Osteoblast (primary cell): ENCODE data around the gene PTPRE. TPM values are rescaled to one million over a fixed set of nuclear protein-coding genes. Genes with fewer than 3 reads are reported as not detected.

Experiments
- DNase-seq: peaks from one replicate; pipeline ENCODE4 v3.0.0; 2011; ENCODE audit warnings: low spot score, mixed read lengths; ENCODE audit not compliant: insufficient read length; ENCODE audit errors: missing footprints
- H2AFZ ChIP-seq: 2 replicates; pipeline ENCODE4 v1.6.0; 2011; ENCODE audit warnings: mild to moderate bottlenecking, low read length
- H3K27ac ChIP-seq: 2 replicates; pipeline ENCODE4 v1.5.1; 2011; ENCODE audit warnings: mild to moderate bottlenecking, low read depth, low read length, moderate library complexity
- H3K27me3 ChIP-seq: 2 replicates; pipeline ENCODE4 v1.6.0; 2012; ENCODE audit warnings: mild to moderate bottlenecking, control low read depth, inconsistent platforms, low read length, moderate library complexity; ENCODE audit not compliant: insufficient read depth
- H3K36me3 ChIP-seq: 2 replicates; pipeline ENCODE4 v1.5.1; 2011; ENCODE audit warnings: mild to moderate bottlenecking, low read length, control low read depth, moderate library complexity; ENCODE audit not compliant: insufficient read depth
- H3K4me1 ChIP-seq: 2 replicates; pipeline ENCODE4 v1.5.1; 2011; ENCODE audit warnings: mild to moderate bottlenecking, low read length, control low read depth, moderate library complexity; ENCODE audit not compliant: insufficient read depth
- H3K4me2 ChIP-seq: 2 replicates; pipeline ENCODE4 v1.6.0; 2011; ENCODE audit warnings: mild to moderate bottlenecking, low read length; ENCODE audit not compliant: insufficient read depth
- H3K4me3 ChIP-seq: fragments of 200-600 bp; sonication (generic); 3 replicates; pipeline ENCODE4 v1.5.1; 2012; ENCODE audit warnings: mild to moderate bottlenecking, low read length, inconsistent platforms; ENCODE audit not compliant: insufficient read depth
- H3K79me2 ChIP-seq: 2 replicates; pipeline ENCODE4 v1.6.0; 2012; ENCODE audit warnings: mild to moderate bottlenecking, low read length, control low read depth, inconsistent platforms; ENCODE audit not compliant: insufficient read depth
- H3K9me3 ChIP-seq: 2 replicates; pipeline ENCODE4 v1.5.1; 2011; ENCODE audit warnings: low read depth, low read length, control low read depth
- H4K20me1 ChIP-seq: 2 replicates; pipeline ENCODE4 v1.6.0; 2012; ENCODE audit warnings: mild to moderate bottlenecking, low read length, control low read depth; ENCODE audit not compliant: insufficient read depth
- total RNA-seq: library from RNA; depleted of rRNA; stranded (reverse); fragments of >200 nt; gene quantifications from 2 replicates; pipeline ENCODE4 v1.2.3, GENCODE V29; 2012
- TF ChIP-seq, protein P1 (sequence below): IDR thresholded peaks from 2 replicates; pipeline ENCODE4 v1.5.1; 2011; ENCODE audit warnings: mild to moderate bottlenecking, low read depth, low read length, moderate library complexity; ENCODE audit errors: extremely low read depth

The PTPRE gene
- total RNA-seq, 1 donor = 9.0 TPM

DNA sequence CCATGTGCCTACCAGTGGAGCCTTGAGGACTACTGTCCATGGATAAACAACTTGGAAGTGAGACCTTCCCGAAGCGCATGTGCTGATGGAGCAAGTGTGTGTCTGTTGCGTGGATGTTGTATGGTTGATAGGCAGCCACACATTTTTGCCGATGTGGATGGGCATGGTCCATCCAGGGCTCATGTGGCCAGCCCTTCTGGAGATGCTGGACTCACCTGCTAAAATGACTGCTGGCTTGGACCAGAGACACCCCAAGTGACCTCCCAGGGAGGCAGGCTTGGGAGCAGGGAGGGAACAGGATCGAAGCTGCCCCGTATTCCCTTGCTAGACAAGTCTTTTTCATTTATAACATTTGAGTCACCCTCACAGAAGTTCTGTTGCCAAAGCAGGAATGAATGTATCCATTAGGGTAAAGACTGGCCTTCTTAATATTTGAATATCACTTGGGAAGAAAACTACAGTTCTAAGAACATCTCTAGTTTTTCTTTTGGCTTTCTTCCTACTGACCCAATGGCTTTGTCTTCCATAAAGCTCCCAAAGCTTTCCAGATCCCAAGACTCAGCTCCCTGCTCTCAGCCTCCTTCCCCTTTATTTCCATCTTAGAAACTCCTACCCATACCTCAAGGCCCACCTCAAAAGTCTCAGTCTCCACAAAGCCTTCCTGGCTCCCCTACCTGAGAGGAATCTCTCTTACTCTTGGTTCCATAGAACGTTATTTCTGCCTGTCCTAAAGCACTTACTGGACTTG lies 3.0 kb downstream of the PTPRE start:
- H3K27ac ChIP-seq = peak overlapping the region; percentile 79
- no peaks in the 10 kb centered on the region for H4K20me1 ChIP-seq
- peaks cover 27% of the 10 kb centered on the region for H3K4me1 ChIP-seq
- DNase-seq = peak; percentile 93
- H3K9me3 ChIP-seq = no peaks in the 10 kb centered on the region
- peaks cover 2% of the 10 kb centered on the region for H3K79me2 ChIP-seq
- no peaks in the 10 kb centered on the region for H3K36me3 ChIP-seq
- H3K4me3 ChIP-seq = no peak overlapping the region
- no peaks in the 10 kb centered on the region for H3K27me3 ChIP-seq
- TF ChIP-seq, protein P1, sequence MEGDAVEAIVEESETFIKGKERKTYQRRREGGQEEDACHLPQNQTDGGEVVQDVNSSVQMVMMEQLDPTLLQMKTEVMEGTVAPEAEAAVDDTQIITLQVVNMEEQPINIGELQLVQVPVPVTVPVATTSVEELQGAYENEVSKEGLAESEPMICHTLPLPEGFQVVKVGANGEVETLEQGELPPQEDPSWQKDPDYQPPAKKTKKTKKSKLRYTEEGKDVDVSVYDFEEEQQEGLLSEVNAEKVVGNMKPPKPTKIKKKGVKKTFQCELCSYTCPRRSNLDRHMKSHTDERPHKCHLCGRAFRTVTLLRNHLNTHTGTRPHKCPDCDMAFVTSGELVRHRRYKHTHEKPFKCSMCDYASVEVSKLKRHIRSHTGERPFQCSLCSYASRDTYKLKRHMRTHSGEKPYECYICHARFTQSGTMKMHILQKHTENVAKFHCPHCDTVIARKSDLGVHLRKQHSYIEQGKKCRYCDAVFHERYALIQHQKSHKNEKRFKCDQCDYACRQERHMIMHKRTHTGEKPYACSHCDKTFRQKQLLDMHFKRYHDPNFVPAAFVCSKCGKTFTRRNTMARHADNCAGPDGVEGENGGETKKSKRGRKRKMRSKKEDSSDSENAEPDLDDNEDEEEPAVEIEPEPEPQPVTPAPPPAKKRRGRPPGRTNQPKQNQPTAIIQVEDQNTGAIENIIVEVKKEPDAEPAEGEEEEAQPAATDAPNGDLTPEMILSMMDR = no peak
- H2AFZ ChIP-seq = no peak overlapping the region
- H3K4me2 ChIP-seq = no peak overlapping the region

DNA sequence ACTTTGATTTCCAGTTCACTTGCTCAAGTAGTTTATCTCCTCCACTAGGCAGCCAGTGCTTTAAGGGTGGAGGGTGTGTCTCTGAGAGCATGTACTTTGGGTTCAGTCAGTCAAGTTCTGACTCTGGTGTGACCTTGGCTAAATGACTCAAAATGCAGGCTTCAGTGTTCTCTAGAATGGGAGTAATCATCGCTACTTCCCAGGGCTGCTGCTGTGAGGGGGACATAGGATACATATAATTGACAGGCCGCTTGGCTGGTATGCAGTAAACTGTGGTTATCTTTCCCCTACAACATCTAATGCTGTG lies 3.5 kb downstream of the PTPRE start:
- DNase-seq = peak; percentile 77
- peaks cover 2% of the 10 kb centered on the region for H3K79me2 ChIP-seq

DNA sequence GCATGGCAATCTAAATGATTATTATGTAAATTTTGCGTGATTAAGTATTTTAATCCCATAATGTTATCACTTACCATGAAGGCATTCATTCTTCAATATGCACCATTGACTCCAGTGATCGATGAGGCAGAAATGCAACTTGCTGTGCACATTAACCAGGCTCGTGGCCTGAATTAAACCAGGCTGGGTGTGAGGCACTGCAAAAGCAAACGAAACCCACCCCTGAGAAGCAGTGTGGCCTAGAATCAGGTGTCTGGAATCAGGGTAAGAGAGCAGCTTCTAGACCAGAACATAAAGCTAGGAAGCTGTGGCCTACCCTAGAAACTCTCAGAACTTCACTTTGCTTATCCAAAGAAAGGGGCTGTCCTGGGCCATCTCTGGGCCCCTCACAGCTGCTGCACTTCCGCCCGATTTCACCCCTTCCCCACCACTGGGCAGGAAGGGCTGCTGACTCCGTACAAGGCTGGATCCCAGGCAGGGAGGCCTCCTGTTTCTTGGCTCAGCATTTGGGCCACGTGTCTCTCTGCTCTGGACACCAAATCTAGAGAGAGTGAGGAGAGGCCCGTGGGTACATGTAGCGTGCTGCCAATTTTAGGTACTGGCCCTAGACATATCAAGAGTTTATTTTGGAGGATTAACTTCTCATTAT lies 4.4 kb downstream of the PTPRE start:
- H2AFZ ChIP-seq = no peak overlapping the region

More for the DNA sequence above, 3.5 kb downstream of the PTPRE start:
- Histone ChIP-seq H3K9me3 (no peaks in the 10 kb centered on the region), H4K20me1 (no peaks in the 10 kb centered on the region), H3K36me3 (no peaks in the 10 kb centered on the region), H3K27ac (no peak overlapping the region), H3K4me2 (no peak overlapping the region), H3K27me3 (no peaks in the 10 kb centered on the region), H2AFZ (no peak overlapping the region), H3K4me1 (peaks cover 27% of the 10 kb centered on the region), H3K4me3 (no peak overlapping the region)
- TF ChIP-seq, protein P1 = no peak

DNA sequence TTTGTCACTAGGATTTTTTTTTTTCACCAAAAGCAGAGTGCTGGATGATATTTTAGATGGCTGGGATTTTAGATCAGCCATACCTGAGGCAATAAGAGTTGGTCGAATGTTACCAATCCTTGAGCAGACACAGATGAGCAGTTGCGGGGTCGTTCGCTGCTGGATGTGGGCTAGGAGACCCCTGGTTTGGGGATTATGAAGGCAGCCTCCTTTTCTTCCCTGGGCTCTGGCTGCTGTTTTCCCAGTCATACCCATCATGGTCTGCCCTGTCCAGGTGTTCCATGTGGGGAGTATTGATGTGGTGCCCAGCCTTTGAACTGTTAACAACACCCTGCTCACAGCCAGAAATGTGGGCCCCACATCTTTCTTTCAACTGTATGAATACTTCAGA lies 5.0 kb downstream of the PTPRE start:
- H3K27me3 ChIP-seq = no peaks in the 10 kb centered on the region
- H3K9me3 ChIP-seq = no peaks in the 10 kb centered on the region
- no peak overlapping the region for H3K4me3 ChIP-seq
- no peak overlapping the region for H2AFZ ChIP-seq
- no peaks in the 10 kb centered on the region for H3K36me3 ChIP-seq
- H3K79me2 ChIP-seq = peaks cover 2% of the 10 kb centered on the region
- H4K20me1 ChIP-seq = no peaks in the 10 kb centered on the region
- H3K4me1 ChIP-seq = peaks cover 27% of the 10 kb centered on the region
- no peak overlapping the region for H3K27ac ChIP-seq
- H3K4me2 ChIP-seq = no peak overlapping the region
- DNase-seq = no peak
- TF ChIP-seq, protein P1 = no peak

More for the DNA sequence above, 4.4 kb downstream of the PTPRE start:
- TF ChIP-seq, protein P1 = no peak
- Histone ChIP-seq H4K20me1 (no peaks in the 10 kb centered on the region), H3K4me3 (no peak overlapping the region), H3K4me2 (no peak overlapping the region), H3K9me3 (no peaks in the 10 kb centered on the region), H3K27ac (no peak overlapping the region), H3K4me1 (peaks cover 27% of the 10 kb centered on the region), H3K79me2 (peaks cover 2% of the 10 kb centered on the region), H3K27me3 (no peaks in the 10 kb centered on the region), H3K36me3 (no peaks in the 10 kb centered on the region)
- no peak for DNase-seq
